Lower lobe of right lung (tissue), 2 donors: ENCODE results near the gene PTPRK. TPM values are rescaled to one million over a fixed set of nuclear protein-coding genes. Genes with fewer than 3 reads are reported as not detected.
A peak's percentile ranks its signal among the peaks of the same experiment; 100 is the strongest.

Experiments used
- ATAC-seq, 2 donors: fragments of 200-7000 bp; cut with Tn5 transposase; one replicate each; pipeline ENCODE4 v1.9.1; 2020 to 2022; ENCODE audit warnings: mild to moderate bottlenecking in 2 of 2, moderate library complexity in 2 of 2
- DNase-seq: peaks from one replicate; pipeline ENCODE4 v3.0.0-alpha.2; 2020
- H3K27ac ChIP-seq: fragments of 200-600 bp; one replicate; pipeline ENCODE4 v1.8.0; 2022
- H3K27me3 ChIP-seq: fragments of 200-600 bp; one replicate; pipeline ENCODE4 v1.8.0; 2022; ENCODE audit warnings: low read depth
- H3K36me3 ChIP-seq: fragments of 200-600 bp; one replicate; pipeline ENCODE4 v1.8.0; 2022; ENCODE audit warnings: mild to moderate bottlenecking
- H3K4me1 ChIP-seq: fragments of 200-600 bp; one replicate; pipeline ENCODE4 v1.8.0; 2022
- H3K4me3 ChIP-seq: fragments of 200-600 bp; one replicate; pipeline ENCODE4 v1.8.0; 2022; ENCODE audit warnings: mild to moderate bottlenecking
- H3K9me3 ChIP-seq: fragments of 200-600 bp; one replicate; pipeline ENCODE4 v1.8.0; 2022
- intact Hi-C: fragments of 100-400 bp; cut with DNase I; formaldehyde crosslinking; loops from one replicate; pipeline ENCODE4 v1.11.0; 2022
- total RNA-seq: library from RNA; stranded (reverse); fragmentation: NEBNext Ultra II Directional; extraction: Animal tissue kit (Norgen Biotek cat#: 25700); gene quantifications from one replicate; pipeline ENCODE4 v1.2.1, GENCODE V29; 2021
- TF ChIP-seq, protein P1 (sequence below): fragments of 200-600 bp; IDR thresholded peaks from one replicate; pipeline ENCODE4 v1.8.0; 2022; ENCODE audit warnings: antibody characterized with exemption, mild to moderate bottlenecking
- donor health status: DM: no; HTN: yes; CAD: no; lungs with severe emphysema.

The PTPRK gene
- total RNA-seq, 1 donor from 2014 or later: 62.7 TPM

DNA sequence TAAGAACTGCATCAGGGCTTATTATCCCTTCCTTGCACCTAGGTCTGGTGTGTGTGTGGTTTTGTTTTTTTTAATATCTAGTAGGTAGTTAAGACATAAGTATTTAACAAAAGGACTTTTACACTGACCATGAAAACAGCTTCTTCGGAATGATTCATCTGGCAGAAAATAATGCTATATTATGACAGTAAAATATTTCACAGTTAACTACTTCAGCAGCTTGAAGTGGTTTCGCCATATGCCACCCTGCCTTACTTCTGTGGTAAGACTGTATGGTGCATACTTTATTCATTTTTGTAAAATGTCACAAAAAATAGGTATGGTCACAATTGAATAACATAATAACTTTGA, 858 bp upstream of the PTPRK start:
- TF ChIP-seq, protein P1, sequence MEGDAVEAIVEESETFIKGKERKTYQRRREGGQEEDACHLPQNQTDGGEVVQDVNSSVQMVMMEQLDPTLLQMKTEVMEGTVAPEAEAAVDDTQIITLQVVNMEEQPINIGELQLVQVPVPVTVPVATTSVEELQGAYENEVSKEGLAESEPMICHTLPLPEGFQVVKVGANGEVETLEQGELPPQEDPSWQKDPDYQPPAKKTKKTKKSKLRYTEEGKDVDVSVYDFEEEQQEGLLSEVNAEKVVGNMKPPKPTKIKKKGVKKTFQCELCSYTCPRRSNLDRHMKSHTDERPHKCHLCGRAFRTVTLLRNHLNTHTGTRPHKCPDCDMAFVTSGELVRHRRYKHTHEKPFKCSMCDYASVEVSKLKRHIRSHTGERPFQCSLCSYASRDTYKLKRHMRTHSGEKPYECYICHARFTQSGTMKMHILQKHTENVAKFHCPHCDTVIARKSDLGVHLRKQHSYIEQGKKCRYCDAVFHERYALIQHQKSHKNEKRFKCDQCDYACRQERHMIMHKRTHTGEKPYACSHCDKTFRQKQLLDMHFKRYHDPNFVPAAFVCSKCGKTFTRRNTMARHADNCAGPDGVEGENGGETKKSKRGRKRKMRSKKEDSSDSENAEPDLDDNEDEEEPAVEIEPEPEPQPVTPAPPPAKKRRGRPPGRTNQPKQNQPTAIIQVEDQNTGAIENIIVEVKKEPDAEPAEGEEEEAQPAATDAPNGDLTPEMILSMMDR: no peak

DNA sequence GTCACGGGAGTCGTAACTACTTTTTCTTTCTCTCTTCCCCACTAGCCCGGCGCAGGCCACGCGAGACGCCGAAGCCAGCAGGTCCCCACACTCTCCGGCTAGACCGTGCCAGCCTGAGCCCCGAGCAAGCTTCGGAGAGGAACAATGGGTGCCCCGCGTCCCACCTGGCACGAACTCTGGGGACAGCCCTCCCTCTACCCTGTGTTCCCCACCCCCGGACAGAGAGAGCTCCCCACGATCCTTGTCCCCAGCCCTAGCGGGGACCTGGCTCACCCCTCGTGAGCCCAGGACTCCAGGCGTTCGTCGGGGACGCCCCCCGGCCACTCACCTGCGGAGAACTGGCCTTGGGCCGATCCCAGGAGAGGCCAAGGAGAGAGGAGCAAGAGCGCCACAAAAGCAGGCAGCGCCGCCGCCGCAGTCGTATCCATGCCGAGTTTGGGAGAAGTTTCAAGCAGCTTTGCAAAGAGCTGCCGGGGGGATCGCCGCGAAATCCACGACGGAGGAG, 416 bp downstream of the PTPRK start:
- H3K9me3 ChIP-seq: no peaks in the 10 kb centered on the region
- no peaks in the 10 kb centered on the region for H3K36me3 ChIP-seq
- H3K4me1 ChIP-seq: peaks cover 33% of the 10 kb centered on the region
- DNase-seq (peak; percentile 70), ATAC-seq (peak; percentile 71 to 77)
- peak overlapping the region; percentile 97 for H3K27ac ChIP-seq
- TF ChIP-seq, protein P1: no peak
- H3K27me3 ChIP-seq: peaks cover 6% of the 10 kb centered on the region
- H3K4me3 ChIP-seq: peak overlapping the region; percentile 82
- intact Hi-C loops: no loop called here

More for the DNA sequence above, 858 bp upstream of the PTPRK start:
- intact Hi-C loops: no loop called here
- Histone ChIP-seq H3K4me3 (peak overlapping the region; percentile 82), H3K27ac (peak overlapping the region; percentile 97), H3K36me3 (no peaks in the 10 kb centered on the region), H3K4me1 (peaks cover 22% of the 10 kb centered on the region), H3K9me3 (no peaks in the 10 kb centered on the region), H3K27me3 (peaks cover 6% of the 10 kb centered on the region)
- DNase-seq: no peak
- no peak for ATAC-seq

DNA sequence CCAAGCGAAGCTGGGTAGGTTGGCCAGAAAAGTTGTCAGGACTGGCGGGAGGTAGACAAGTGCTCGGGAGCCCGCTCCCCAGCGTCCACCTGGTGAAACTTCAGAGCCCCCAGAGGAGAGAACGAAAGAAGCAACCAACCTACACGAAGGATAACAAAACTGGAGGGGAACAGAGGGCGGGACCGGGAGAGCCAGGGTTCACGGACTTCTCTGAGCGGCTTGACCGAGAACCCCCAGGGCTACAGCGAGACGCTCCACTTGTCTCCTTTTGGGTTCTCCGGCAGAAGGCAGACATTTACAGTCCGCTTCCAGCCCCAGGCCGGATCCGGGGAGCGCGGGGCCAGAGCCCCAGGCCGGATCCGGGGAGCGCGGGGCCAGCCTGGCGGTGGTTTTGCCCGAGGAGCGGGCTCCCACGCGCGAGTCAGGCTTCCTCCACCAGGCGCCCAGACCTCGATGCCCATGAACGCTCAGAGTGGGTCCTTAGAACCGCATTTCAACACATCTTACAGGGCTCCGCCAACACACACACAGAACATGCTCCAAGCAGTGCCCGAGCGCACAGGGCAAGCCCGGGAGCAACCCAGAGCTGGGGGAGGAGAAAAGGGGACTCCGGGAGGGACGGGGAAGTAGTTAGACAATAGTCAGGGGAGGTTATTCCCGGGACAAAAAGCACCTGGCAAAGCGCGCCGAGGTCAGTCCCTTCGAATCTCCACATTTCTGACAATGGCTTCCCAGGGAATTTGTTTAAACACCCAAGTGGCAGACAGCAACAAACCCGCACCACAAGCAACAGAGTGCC, 1.1 kb downstream of the PTPRK start:
- peak overlapping the region; percentile 82 for H3K4me3 ChIP-seq
- H3K36me3 ChIP-seq: no peaks in the 10 kb centered on the region
- no peaks in the 10 kb centered on the region for H3K9me3 ChIP-seq
- peak; percentile 63 for DNase-seq
- intact Hi-C loops: no loop called here
- peak; percentile 74 to 78 for ATAC-seq
- H3K27me3 ChIP-seq: peaks cover 6% of the 10 kb centered on the region
- peaks cover 36% of the 10 kb centered on the region for H3K4me1 ChIP-seq
- TF ChIP-seq, protein P1: no peak
- H3K27ac ChIP-seq: peak overlapping the region; percentile 97

DNA sequence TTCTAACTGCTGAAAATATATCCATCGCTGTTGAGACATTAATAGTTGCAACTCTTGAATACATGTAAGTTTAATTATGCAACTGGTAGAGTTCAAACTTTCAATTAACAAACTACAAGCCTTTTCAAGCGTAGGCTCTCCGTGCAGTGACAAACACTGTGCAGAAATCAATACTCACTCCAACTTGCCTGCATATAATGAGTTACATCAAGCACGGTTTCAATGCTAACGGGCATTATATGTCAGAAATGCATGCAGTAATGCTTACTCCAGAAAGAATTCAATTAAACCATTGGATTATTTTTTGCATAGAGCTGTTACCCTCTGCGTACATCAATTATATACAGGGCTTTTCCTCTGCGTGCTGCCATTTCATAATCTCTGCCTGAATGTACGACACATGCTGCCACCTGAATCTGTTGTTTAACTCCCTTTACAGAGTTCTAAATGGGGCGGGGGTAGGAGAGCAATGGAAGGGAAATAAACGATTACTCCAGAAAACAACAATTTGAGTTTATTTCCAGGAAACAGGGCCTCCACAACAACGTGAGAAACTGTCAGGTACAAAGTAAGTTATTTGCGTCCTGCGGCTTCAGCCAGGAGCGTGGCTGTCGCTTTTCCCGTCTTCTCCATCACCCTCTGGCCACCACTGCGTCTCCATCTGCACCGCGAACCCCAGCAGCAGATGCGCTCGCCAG, 1.8 kb downstream of the PTPRK start:
- Histone ChIP-seq H3K27me3 (peaks cover 6% of the 10 kb centered on the region), H3K4me3 (peak overlapping the region; percentile 82), H3K4me1 (peaks cover 36% of the 10 kb centered on the region), H3K9me3 (no peaks in the 10 kb centered on the region), H3K27ac (peak overlapping the region; percentile 97), H3K36me3 (no peaks in the 10 kb centered on the region)
- intact Hi-C loops: no loop called here
- TF ChIP-seq, protein P1: no peak
- ATAC-seq (no peak), DNase-seq (no peak)

DNA sequence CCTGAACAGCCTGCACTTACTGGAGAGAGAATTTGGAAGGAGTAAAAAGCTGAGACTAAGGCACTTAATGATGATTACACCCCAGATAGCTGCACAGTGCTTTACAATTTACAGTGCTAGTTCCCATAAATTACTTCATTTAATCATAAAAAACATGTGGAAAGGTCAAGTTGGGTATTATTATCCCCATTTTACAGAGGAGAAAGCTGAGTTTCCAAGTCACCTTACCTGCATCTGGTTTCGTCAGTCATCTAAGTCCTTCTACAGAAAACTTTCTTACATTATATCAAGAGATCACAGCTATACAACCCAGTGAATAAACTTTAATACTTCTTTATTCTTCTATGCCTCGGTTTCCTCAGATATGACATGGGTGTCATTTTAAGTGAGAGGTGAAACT, 3.3 kb downstream of the PTPRK start:
- H3K4me1 ChIP-seq: peaks cover 36% of the 10 kb centered on the region
- H3K9me3 ChIP-seq: no peaks in the 10 kb centered on the region
- peaks cover 6% of the 10 kb centered on the region for H3K27me3 ChIP-seq
- DNase-seq (no peak), ATAC-seq (no peak)
- no peak overlapping the region for H3K4me3 ChIP-seq
- TF ChIP-seq, protein P1: no peak
- no peak overlapping the region for H3K27ac ChIP-seq
- H3K36me3 ChIP-seq: no peaks in the 10 kb centered on the region
- intact Hi-C loops: no loop called here
